MM.1S (cell line): ENCODE measurements around the gene TPTE2.

Experiments used
- CTCF ChIP-seq: fragments of 300-600 bp; sonication (generic); IDR thresholded peaks from 2 replicates; pipeline ENCODE4 v1.5.1; 2016; ENCODE audit warnings: antibody characterized with exemption, low read length, mixed read lengths
- EZH2 ChIP-seq: fragments of 300-600 bp; sonication (generic); optimal IDR thresholded peaks from 2 replicates; pipeline ENCODE3; 2017; ENCODE audit warnings: low read depth, mild to moderate bottlenecking, antibody characterized with exemption, low read length, mixed read lengths

DNA sequence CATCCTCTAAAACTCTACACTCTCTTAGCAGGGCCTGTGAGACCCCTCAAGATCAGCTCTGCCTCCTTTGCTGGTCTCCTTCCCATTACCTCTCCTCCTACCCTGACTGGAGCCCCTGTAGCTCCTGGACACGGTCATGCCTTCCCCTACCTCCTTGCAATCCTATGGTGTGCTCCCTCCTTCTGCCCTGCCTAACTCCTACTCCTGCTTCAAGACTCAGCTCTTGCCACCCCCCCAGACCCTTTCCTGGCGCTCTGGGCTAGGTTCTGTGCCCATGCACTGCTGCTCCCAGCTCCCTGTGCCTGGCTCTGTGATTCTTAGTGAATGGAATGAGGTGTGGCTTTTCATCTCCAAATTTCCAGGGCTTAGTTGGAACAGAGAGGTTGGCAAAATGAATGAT, 28.0 kb upstream of the TPTE2 start:
- TF ChIP-seq CTCF: no peak
- TF ChIP-seq EZH2: no peak
